Activated naive CD8-positive, alpha-beta T cell treated with anti-CD3 and anti-CD28 coated beads, Interleukin-2, amount 50 U/mL, for 24 hours (primary cell): ENCODE data around the gene ITIH5.

Experiments used
- ATAC-seq: fragments of 150-1000 bp; cut with Tn5 transposase; one replicate; pipeline ENCODE4 v1.10.0; 2021
- DNase-seq: peaks from one replicate; pipeline ENCODE4 v3.0.0; 2021
- H3K27ac Mint-ChIP-seq: one replicate; pipeline ENCODE4 v1.8.0; 2021; ENCODE audit warnings: mild to moderate bottlenecking, mixed read lengths
- H3K27me3 Mint-ChIP-seq: one replicate; pipeline ENCODE4 v1.8.0; 2021; ENCODE audit warnings: mixed read lengths
- H3K36me3 Mint-ChIP-seq: one replicate; pipeline ENCODE4 v1.8.0; 2021; ENCODE audit warnings: low read depth, mixed read lengths
- H3K4me1 Mint-ChIP-seq: one replicate; pipeline ENCODE4 v1.8.0; 2021; ENCODE audit warnings: mixed read lengths
- H3K4me3 Mint-ChIP-seq: one replicate; pipeline ENCODE4 v1.8.0; 2021; ENCODE audit warnings: mild to moderate bottlenecking, moderate library complexity, mixed read lengths
- H3K9me3 Mint-ChIP-seq: one replicate; pipeline ENCODE4 v1.8.0; 2021; ENCODE audit warnings: mixed read lengths

ITIH5 gene

DNA sequence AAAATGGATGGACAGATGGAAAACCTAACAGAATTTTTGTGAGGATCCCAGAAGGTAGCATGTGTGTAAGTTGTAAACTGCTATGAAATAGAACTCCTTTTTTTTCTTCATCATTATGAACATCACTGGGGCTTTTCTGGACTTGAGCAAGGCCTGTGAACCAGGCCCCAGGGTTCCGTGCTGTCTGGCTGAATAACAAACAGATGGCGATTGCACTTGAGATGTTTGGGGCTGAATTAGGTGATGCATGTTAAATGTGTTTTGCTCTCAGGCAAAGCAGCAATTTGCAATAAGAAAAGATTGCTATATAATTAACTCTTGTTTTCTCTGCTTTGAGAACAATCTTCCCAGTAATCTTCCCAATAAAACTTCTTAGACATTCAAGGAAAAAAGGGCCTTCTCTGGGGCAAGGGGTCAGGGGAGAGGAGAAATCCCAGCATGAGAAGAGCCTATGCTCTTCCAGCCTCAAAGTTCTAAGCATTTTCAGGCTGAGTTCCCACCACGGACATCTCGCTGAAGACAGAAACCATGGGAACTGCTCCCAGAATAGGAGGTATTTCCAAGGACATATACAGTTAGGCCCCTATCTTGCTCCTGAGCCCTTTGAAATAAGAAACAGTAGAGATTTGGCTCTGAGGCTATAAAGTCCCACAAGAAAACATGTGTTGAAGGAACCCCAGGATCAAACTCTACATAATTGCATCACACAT is 98.7 kb downstream of the ITIH5 start:
- no peak overlapping the region for H3K4me3 Mint-ChIP-seq
- DNase-seq (no peak), ATAC-seq (no peak)
- no peaks in the 10 kb centered on the region for H3K4me1 Mint-ChIP-seq
- H3K9me3 Mint-ChIP-seq = no peaks in the 10 kb centered on the region
- H3K27me3 Mint-ChIP-seq = peaks cover 2% of the 10 kb centered on the region
- H3K36me3 Mint-ChIP-seq = no peaks in the 10 kb centered on the region
- H3K27ac Mint-ChIP-seq = no peak overlapping the region

DNA sequence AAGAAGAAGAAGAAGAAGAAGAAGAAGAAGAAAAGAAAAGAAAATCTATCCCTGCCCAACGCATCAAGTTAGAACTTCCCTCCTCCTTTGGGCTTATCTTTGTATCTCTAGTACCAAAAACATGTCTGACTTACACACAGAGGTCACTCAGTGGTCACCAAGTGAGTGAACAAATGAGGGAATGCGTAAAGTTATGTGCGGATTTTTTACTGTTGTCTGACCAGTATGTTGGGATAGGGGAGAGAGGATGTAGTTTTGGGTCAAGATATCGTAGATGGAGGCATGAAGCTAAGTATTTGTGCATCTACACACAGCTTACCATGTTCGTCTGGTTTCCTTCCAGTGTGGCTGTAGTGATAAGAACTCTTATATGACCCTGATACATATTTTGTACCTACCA is 99.9 kb downstream of the ITIH5 start:
- Mint-ChIP-seq H3K36me3 (no peaks in the 10 kb centered on the region), H3K27ac (no peak overlapping the region), H3K9me3 (no peaks in the 10 kb centered on the region), H3K4me3 (no peak overlapping the region), H3K4me1 (no peaks in the 10 kb centered on the region), H3K27me3 (peaks cover 2% of the 10 kb centered on the region)
- ATAC-seq (no peak), DNase-seq (no peak)

DNA sequence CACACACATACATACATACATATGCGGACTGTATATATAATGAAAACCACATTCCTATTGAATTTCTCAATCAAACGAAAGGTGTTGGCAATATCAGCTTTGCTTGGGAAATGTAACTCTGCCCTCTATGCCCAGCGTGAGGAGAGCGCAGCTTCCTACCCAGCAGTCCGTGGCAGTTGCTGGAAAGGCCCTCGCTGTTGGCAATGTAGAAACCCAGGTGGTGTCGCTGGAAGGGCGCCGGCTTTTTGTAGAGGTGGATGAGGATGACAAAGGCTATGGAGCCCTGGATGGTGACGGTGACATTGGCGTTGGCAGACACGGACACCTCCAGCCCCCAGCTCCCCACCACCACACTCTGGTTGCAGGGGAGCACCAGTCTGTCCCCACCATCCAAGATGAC is 100.9 kb downstream of the ITIH5 start:
- DNase-seq (no peak), ATAC-seq (no peak)
- Mint-ChIP-seq H3K9me3 (no peaks in the 10 kb centered on the region), H3K27ac (no peak overlapping the region), H3K27me3 (no peaks in the 10 kb centered on the region), H3K4me3 (no peak overlapping the region), H3K36me3 (no peaks in the 10 kb centered on the region), H3K4me1 (no peaks in the 10 kb centered on the region)

DNA sequence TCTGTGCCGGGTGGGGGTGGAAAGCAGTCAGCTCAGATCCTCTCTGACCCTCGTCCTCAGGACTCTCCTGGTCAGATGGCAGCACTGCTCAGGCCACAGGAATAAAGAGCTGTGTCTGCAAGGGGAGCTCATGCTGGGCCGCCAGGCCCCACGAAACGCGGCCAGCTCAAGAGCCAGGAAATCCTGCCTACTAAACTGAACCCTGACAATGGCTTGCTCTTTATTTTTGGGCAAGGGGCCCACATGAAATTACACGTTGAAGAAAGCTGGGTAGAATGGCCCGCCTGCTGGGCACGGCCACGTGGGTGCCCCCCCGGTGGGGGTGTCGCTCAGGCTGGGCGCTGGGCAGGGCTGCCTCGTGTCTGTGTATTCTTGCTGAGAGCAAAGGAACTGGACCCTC is 103.0 kb downstream of the ITIH5 start:
- ATAC-seq (no peak), DNase-seq (no peak)
- no peaks in the 10 kb centered on the region for H3K27me3 Mint-ChIP-seq
- no peaks in the 10 kb centered on the region for H3K4me1 Mint-ChIP-seq
- no peaks in the 10 kb centered on the region for H3K36me3 Mint-ChIP-seq
- no peak overlapping the region for H3K4me3 Mint-ChIP-seq
- no peak overlapping the region for H3K27ac Mint-ChIP-seq
- H3K9me3 Mint-ChIP-seq = no peaks in the 10 kb centered on the region

DNA sequence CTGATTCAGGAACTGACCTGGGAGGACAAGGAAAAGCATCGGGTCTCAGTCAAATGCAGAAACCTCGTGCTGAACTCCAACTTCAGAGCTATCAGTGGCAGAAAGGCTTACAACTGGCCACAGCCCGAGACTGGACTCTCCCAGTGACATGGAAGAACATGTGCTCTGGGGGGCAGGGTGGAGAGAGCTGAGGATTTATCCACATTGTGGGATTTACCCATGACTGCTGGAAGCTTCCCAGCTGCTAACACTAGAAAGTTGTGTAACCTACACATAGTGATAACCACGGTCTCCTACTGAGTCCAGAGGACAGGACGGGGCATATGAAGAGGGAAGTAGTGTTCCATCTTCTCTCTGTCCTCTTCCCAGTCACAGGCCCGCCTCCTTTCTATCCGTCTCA is 103.4 kb downstream of the ITIH5 start:
- H3K36me3 Mint-ChIP-seq = no peaks in the 10 kb centered on the region

DNA sequence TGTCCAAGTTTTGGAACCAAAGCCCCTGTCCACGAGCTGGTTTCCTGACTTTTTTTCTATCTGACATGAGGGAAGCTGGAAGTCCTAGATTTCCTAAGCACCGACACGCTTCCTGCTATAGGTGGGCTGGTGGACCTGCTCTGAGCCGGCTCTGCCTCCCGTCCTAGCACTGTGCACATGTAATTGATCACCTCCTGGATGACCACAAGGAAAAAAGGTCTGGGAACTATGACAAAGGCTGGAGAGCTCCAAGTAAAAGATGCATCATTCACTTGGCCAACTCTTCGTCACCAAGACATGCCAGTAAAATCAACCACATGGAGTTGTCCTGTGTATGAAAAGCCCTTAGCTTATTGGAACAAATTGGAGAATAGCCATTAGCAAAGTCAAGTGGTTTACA is 104.8 kb downstream of the ITIH5 start:
- no peaks in the 10 kb centered on the region for H3K27me3 Mint-ChIP-seq
- DNase-seq (no peak), ATAC-seq (no peak)
- no peak overlapping the region for H3K27ac Mint-ChIP-seq
- H3K4me1 Mint-ChIP-seq = no peaks in the 10 kb centered on the region
- H3K36me3 Mint-ChIP-seq = no peaks in the 10 kb centered on the region
- H3K9me3 Mint-ChIP-seq = no peaks in the 10 kb centered on the region
- H3K4me3 Mint-ChIP-seq = no peak overlapping the region

More for the DNA sequence above, 103.4 kb downstream of the ITIH5 start:
- ATAC-seq (no peak), DNase-seq (no peak)
- no peak overlapping the region for H3K27ac Mint-ChIP-seq
- H3K27me3 Mint-ChIP-seq = no peaks in the 10 kb centered on the region
- no peaks in the 10 kb centered on the region for H3K4me1 Mint-ChIP-seq
- no peaks in the 10 kb centered on the region for H3K9me3 Mint-ChIP-seq
- H3K4me3 Mint-ChIP-seq = no peak overlapping the region

DNA sequence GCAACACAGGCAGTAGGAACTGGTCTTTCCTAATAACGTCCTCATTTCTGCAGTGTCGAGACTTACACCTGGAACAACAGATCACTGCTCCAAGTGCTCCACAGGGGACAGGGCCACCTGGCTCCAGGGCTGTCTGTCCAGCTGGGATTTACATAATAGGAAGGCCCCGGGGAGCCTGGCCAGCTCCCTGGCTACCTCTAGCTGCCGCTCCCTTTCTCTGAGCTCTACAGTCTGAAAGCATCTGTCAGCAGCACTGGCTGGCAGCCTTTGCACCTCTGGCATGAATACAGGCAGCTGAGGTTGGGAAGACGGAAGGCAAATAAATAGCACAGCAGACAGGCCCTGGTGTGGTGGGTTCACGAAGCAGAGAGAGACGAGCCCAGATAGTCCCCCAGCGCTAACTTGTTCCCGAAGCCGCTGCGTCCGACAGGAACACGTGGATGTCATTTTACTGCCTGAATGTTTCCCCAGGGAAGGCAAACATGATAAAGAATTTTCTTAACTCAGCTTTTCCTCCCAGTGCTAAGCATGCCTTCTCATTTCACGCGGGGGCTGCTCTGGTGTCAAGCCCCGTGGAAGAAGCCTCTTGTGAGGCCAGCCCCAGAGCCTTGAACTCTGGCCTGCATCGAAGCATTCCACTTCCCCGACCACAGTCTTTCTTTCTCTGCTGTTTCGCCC is 105.4 kb downstream of the ITIH5 start:
- H3K9me3 Mint-ChIP-seq = no peaks in the 10 kb centered on the region
- no peak overlapping the region for H3K27ac Mint-ChIP-seq
- no peak for ATAC-seq
- DNase-seq = no peak
- H3K27me3 Mint-ChIP-seq = peaks cover 2% of the 10 kb centered on the region
- H3K4me1 Mint-ChIP-seq = no peaks in the 10 kb centered on the region
- no peak overlapping the region for H3K4me3 Mint-ChIP-seq
- H3K36me3 Mint-ChIP-seq = no peaks in the 10 kb centered on the region

DNA sequence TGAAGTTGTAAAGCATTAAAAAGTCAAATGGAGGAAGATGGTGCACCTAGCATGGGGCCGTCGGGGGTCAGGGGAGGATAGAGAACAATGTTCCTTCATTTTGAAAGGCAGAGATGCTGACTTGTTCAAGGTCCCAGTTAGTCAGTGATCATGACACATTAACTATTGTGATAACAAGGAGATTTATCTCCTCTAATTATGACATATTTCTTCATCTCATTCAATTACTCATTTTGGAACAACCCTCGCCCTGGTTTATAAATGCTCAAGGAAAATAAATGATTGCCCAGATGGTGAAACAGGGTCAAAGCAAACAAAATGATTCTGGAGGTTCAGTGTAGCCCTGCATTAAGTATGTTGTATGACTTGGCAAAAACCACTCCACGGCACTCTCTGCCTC is 106.2 kb downstream of the ITIH5 start:
- Mint-ChIP-seq H3K27me3 (peaks cover 2% of the 10 kb centered on the region), H3K27ac (no peak overlapping the region), H3K4me3 (no peak overlapping the region), H3K36me3 (no peaks in the 10 kb centered on the region), H3K4me1 (no peaks in the 10 kb centered on the region), H3K9me3 (no peaks in the 10 kb centered on the region)
- DNase-seq (no peak), ATAC-seq (no peak)

DNA sequence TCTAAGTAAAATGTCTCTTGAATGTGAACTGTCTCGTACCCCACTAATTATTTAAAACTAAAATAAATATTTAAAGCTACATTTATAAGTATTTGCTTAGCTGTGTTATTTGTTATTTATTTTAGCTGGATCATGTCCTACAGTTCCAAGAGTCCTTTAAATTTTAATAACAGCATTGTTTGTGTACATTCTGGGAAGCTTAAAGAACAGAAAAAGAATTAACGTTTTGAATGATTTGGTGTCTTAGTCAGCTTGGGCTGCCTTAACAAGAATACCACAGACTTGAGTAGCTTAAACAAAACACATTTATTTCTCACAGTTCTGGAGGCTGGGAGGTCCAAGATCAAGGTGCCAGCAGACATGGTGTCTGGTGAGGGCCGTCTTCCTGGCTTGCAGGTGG is 107.4 kb downstream of the ITIH5 start:
- no peak overlapping the region for H3K4me3 Mint-ChIP-seq
- H3K27ac Mint-ChIP-seq = no peak overlapping the region
- no peaks in the 10 kb centered on the region for H3K9me3 Mint-ChIP-seq
- ATAC-seq (no peak), DNase-seq (no peak)
- H3K4me1 Mint-ChIP-seq = no peaks in the 10 kb centered on the region
- H3K27me3 Mint-ChIP-seq = peaks cover 2% of the 10 kb centered on the region
- H3K36me3 Mint-ChIP-seq = no peaks in the 10 kb centered on the region

DNA sequence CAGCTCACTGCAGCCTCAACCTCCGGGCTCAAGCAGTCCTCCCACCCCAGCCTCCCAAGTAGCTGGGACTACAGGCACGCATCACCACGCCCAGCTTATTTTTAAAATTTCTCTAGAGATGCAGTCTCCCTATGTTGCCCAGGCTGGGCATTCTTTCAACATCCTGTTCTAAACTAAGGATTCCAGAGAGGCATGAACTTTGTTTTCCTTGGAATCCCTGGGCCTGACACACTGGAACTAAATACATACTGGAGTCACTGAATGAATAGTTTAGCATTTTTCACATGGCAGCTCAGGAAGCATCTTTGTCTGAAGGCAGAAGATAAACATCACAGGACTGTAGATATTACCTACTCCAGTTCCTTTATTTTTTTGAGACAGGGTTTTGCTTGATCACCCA is 108.7 kb downstream of the ITIH5 start:
- no peaks in the 10 kb centered on the region for H3K9me3 Mint-ChIP-seq
- ATAC-seq = no peak
- H3K4me3 Mint-ChIP-seq = no peak overlapping the region
- no peak for DNase-seq
- H3K4me1 Mint-ChIP-seq = no peaks in the 10 kb centered on the region
- no peaks in the 10 kb centered on the region for H3K36me3 Mint-ChIP-seq
- H3K27ac Mint-ChIP-seq = no peak overlapping the region
- peaks cover 2% of the 10 kb centered on the region for H3K27me3 Mint-ChIP-seq

DNA sequence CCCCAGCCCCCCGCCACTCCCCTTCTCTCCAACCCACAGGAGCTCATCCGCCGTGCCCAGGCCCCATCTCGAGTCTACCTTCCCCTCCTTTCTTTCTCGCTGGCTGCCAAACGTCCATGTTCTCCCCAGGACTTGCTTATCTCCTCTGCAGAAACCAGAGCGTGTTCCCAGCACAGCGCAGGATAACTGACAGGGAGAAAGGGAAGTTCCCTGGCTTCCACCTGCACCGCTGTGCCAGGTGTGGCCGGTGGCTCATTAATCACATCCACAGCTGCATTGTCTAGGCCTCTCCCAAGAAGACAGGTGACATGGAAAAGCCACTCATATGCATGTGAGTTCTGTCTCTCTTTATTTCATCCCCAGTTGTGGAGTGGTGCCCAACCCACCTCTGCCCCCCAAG is 113.2 kb downstream of the ITIH5 start:
- H3K27ac Mint-ChIP-seq = no peak overlapping the region
- H3K9me3 Mint-ChIP-seq = no peaks in the 10 kb centered on the region
- H3K27me3 Mint-ChIP-seq = peaks cover 2% of the 10 kb centered on the region
- no peak overlapping the region for H3K4me3 Mint-ChIP-seq
- ATAC-seq (no peak), DNase-seq (no peak)
- no peaks in the 10 kb centered on the region for H3K4me1 Mint-ChIP-seq
- H3K36me3 Mint-ChIP-seq = no peaks in the 10 kb centered on the region

DNA sequence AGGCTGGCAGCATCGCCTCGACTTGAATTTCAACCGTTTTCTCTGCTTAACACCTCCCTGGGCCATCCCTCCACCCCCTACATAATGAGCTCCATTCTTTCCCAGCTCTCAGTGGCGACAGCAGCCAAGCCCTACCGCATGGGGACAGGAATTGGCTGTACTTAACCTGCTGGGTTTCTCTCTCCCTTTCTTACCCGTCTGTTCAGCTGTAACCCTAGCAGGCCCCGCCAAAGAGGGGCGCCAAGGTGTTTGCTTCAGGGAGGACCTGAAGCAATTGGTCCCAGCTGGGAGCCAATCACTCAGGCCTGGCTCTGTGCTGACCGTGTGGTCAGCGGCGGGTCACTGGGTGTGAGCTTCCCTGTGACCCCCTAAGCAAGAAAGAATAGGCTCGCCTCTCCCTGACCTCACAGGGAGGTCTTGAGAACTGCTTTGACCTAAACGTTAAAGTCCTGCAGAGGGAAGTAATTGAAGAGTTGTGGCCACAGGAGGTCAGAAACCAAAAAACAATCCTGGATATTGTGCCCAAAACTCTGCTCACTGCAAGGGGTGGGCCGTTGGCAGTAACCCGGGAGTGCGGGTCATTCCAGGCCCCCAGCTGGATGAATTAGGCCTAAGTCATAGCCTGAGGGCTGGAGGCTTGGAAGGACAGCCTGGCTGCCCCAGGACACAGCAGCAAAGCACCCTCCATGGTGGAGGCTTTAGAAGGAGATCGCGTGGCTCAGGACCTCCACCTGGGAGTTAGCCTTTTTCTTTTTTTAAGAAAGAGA is 114.6 kb downstream of the ITIH5 start:
- no peak for DNase-seq
- H3K4me3 Mint-ChIP-seq = no peak overlapping the region
- no peak overlapping the region for H3K27ac Mint-ChIP-seq
- ATAC-seq = no peak
- no peaks in the 10 kb centered on the region for H3K9me3 Mint-ChIP-seq
- no peaks in the 10 kb centered on the region for H3K36me3 Mint-ChIP-seq
- peaks cover 2% of the 10 kb centered on the region for H3K27me3 Mint-ChIP-seq
- no peaks in the 10 kb centered on the region for H3K4me1 Mint-ChIP-seq

DNA sequence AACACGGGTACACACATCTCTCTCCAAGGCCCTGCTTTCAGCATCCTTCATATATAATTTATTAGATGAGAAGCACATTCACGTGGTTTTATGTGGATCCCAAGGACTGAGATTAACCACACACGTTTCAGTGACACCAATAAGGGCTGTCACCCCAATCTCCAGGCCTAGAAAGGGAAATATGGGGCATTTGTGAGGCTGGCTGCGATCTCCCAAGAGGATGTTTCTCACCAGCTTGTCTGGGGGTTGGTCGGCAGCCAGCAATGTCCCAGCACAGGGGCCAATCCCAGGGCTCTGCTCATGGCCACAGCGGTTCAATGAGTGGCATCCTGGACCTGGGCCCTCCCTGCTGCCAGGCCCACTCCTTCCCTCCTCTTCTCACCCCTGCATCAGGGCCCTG is 115.5 kb downstream of the ITIH5 start:
- H3K27ac Mint-ChIP-seq = no peak overlapping the region
- DNase-seq (no peak), ATAC-seq (no peak)
- H3K27me3 Mint-ChIP-seq = no peaks in the 10 kb centered on the region
- no peak overlapping the region for H3K4me3 Mint-ChIP-seq
- H3K4me1 Mint-ChIP-seq = no peaks in the 10 kb centered on the region
- H3K36me3 Mint-ChIP-seq = no peaks in the 10 kb centered on the region
- no peaks in the 10 kb centered on the region for H3K9me3 Mint-ChIP-seq

DNA sequence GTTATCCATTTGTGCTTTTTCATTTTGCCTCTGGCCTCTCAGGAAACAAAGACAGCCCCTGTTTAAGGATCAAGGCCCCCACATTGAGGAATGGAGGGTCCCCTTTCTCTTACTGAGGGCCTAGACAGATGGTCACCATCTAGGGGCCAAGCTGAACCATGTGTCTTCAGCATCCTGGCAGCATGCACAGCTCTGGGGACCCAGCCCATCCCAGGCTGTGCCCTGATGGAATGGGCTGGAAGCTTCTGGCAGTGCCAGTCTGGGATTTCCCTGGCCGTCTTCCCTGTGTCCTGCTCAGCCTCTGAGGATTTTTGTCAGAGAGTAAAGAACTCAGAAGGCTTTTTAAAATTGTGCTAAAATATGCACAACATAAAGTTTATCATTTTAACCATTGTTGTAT is 116.8 kb downstream of the ITIH5 start:
- Mint-ChIP-seq H3K4me1 (no peaks in the 10 kb centered on the region), H3K9me3 (no peaks in the 10 kb centered on the region), H3K36me3 (no peaks in the 10 kb centered on the region), H3K27me3 (no peaks in the 10 kb centered on the region), H3K27ac (no peak overlapping the region), H3K4me3 (no peak overlapping the region)
- ATAC-seq (no peak), DNase-seq (no peak)

DNA sequence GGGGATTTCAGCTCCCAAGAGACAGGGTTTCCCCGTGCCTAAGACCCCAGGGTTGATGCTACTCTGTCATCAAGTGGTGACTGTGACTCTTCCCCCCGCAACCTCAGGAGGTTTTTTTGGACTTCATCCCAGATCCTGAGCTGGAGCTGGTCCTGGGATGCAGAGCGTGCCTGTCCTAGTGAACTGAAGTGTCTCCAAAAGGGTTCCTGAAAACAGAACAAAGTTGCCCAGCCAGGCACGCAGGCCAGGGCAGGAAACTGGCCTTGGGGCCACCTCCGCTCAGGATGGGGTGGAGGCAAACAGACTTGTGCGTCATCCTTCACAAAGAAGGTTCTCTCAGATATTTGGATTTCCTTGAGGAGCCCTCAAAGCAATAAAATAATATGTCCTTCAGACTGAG is 118.9 kb downstream of the ITIH5 start:
- no peak overlapping the region for H3K4me3 Mint-ChIP-seq
- DNase-seq (no peak), ATAC-seq (no peak)
- H3K27me3 Mint-ChIP-seq = no peaks in the 10 kb centered on the region
- no peaks in the 10 kb centered on the region for H3K9me3 Mint-ChIP-seq
- no peaks in the 10 kb centered on the region for H3K36me3 Mint-ChIP-seq
- H3K4me1 Mint-ChIP-seq = no peaks in the 10 kb centered on the region
- no peak overlapping the region for H3K27ac Mint-ChIP-seq
